OCI-LY3 (cell line): Measurements from ENCODE around the gene CALU.

Experiments
- H2AFZ ChIP-seq: fragments of 200-600, 300-600 bp; shearing (Covaris generic); 2 replicates; pipeline ENCODE4 v1.6.0; 2014; ENCODE audit warnings: antibody characterized with exemption, low read depth, low read length
- H3K27ac ChIP-seq: fragments of 200-600, 300-600 bp; sonication (generic); 2 replicates; pipeline ENCODE4 v1.5.1; 2014; ENCODE audit warnings: mild to moderate bottlenecking, low read length, moderate library complexity, mixed read lengths
- H3K27me3 ChIP-seq: fragments of 200-600, 300-600 bp; sonication (generic); 2 replicates; pipeline ENCODE4 v1.6.1; 2014; ENCODE audit warnings: low read depth, low read length, mixed read lengths
- H3K36me3 ChIP-seq: fragments of 200-600, 300-600 bp; sonication (generic); replicated peaks from 2 replicates; pipeline ENCODE3; 2014; ENCODE audit warnings: low read depth, low read length, mixed read lengths
- H3K4me1 ChIP-seq: fragments of 300-600, 200-600 bp; sonication (generic); 2 replicates; pipeline ENCODE4 v1.6.1; 2014; ENCODE audit warnings: low read length, mixed read lengths
- H3K4me2 ChIP-seq: fragments of 200-600, 300-600 bp; sonication (generic); 2 replicates; pipeline ENCODE4 v1.6.1; 2014; ENCODE audit warnings: low read length, mixed read lengths
- H3K4me3 ChIP-seq: fragments of 300-600, 200-600 bp; sonication (generic); 2 replicates; pipeline ENCODE4 v1.5.1; 2014; ENCODE audit warnings: antibody characterized with exemption, mild to moderate bottlenecking, low read length, moderate library complexity
- H3K79me2 ChIP-seq: fragments of 300-600, 200-600 bp; shearing (Covaris generic); 2 replicates; pipeline ENCODE4 v1.6.1; 2014; ENCODE audit warnings: mild to moderate bottlenecking, low read length, mixed read lengths
- H3K9ac ChIP-seq: fragments of 300-600, 200-600 bp; shearing (Covaris generic); 2 replicates; pipeline ENCODE4 v1.6.0; 2014; ENCODE audit warnings: mild to moderate bottlenecking, low read length, moderate library complexity
- H3K9me3 ChIP-seq: fragments of 200-600, 300-600 bp; shearing (Covaris generic); 2 replicates; pipeline ENCODE4 v1.6.1; 2014; ENCODE audit warnings: low read length, mixed read lengths; ENCODE audit not compliant: insufficient read depth
- H4K20me1 ChIP-seq: fragments of 200-600, 300-600 bp; sonication (generic); 2 replicates; pipeline ENCODE4 v1.6.1; 2016; ENCODE audit warnings: low read length, mixed read lengths; ENCODE audit not compliant: insufficient read depth
- CTCF ChIP-seq: fragments of 200-600, 300-600 bp; sonication (generic); IDR thresholded peaks from 2 replicates; pipeline ENCODE4 v1.5.1; 2014; ENCODE audit warnings: antibody characterized with exemption, low read length, low read depth
- EZH2phosphoT487 ChIP-seq: fragments of 200-600 bp; shearing (Covaris generic); IDR thresholded peaks from 2 replicates; pipeline ENCODE4 v1.6.1; 2018; ENCODE audit warnings: antibody characterized with exemption, mixed run types, low read depth

CALU gene

DNA sequence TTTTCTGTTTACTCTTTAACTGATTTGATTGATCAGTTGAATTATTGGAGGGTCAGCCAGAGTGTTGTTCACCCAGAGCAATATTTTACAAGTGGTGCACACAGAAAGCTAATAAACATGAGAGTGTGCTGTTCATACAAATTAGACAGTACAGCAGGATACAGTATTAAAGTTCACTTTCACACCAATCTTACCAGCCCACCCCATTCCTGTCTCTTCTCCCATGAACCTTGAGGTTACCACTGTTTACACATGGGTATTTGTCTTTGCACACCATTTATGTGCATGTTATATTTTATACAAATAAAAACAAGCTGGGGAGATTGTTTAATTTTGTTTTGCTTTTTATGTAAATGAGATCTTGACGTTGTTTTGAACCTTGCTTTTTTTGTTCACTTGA is 6.5 kb downstream of the CALU start:
- Histone ChIP-seq H3K4me2 (no peak overlapping the region), H3K27me3 (no peaks in the 10 kb centered on the region), H4K20me1 (peaks cover 80% of the 10 kb centered on the region), H3K4me3 (no peak overlapping the region), H3K36me3 (peaks cover 53% of the 10 kb centered on the region), H3K9me3 (no peaks in the 10 kb centered on the region), H3K27ac (no peak overlapping the region), H3K4me1 (peaks cover 8% of the 10 kb centered on the region), H3K79me2 (peaks cover 90% of the 10 kb centered on the region), H2AFZ (no peak overlapping the region), H3K9ac (no peak overlapping the region)
- TF ChIP-seq EZH2phosphoT487 (no peak), CTCF (no peak)

DNA sequence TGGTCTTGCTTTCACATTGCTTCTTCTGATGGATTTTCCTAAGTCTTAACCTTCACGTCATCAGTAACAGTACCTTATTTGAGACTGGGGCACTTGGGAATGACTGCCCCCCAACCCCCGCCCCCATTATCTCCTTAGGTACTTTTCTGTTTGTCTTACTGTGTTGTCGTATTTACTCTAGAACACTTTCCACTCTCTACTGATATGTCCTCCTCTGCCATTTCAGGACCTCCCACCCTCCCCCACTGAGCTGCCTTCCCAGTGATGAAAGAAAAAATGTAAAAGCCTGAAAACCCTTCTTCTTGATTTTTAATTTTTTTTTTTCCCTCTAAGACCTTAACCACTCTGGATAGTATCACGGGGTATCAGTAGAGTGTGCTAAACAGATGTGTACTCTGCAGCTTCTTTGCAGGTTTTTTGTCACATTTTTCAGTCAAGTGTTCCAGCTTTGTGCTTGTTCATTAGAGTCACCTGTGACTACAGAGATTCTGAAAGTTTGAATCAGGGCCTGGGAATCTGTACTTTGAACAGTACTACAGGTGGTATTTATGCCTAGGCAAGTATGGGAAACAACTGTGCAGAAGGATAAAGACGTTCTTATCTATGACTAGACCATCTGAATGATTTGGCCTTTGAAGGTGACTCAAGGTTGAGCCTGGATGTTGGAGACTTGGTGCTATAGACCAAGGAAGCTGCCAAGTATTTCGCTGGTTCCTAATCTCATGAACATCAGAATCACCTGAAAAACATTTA is 8.3 kb downstream of the CALU start:
- H4K20me1 ChIP-seq, result peaks cover 62% of the 10 kb centered on the region
- H3K9ac ChIP-seq, result no peak overlapping the region
- no peak overlapping the region for H3K27ac ChIP-seq
- no peak overlapping the region for H2AFZ ChIP-seq
- no peaks in the 10 kb centered on the region for H3K4me1 ChIP-seq
- H3K36me3 ChIP-seq, result peaks cover 42% of the 10 kb centered on the region
- H3K27me3 ChIP-seq, result no peaks in the 10 kb centered on the region
- no peak overlapping the region for H3K4me3 ChIP-seq
- H3K9me3 ChIP-seq, result no peaks in the 10 kb centered on the region
- TF ChIP-seq CTCF (no peak), EZH2phosphoT487 (no peak)
- H3K4me2 ChIP-seq, result no peak overlapping the region
- H3K79me2 ChIP-seq, result peaks cover 76% of the 10 kb centered on the region

GRCh38 chr7:128752251-128752650 is 13.1 kb downstream of the CALU start:
- Histone ChIP-seq H2AFZ (no peak overlapping the region), H3K79me2 (peaks cover 50% of the 10 kb centered on the region), H4K20me1 (peaks cover 30% of the 10 kb centered on the region), H3K9me3 (no peaks in the 10 kb centered on the region), H3K4me2 (no peak overlapping the region), H3K4me3 (no peak overlapping the region), H3K27me3 (no peaks in the 10 kb centered on the region), H3K36me3 (peaks cover 59% of the 10 kb centered on the region), H3K4me1 (no peaks in the 10 kb centered on the region), H3K9ac (no peak overlapping the region), H3K27ac (no peak overlapping the region)
- TF ChIP-seq EZH2phosphoT487, result no peak
- TF ChIP-seq CTCF, result no peak

GRCh38 chr7:128755075-128755818 is 16.1 kb downstream of the CALU start:
- H3K79me2 ChIP-seq, result peaks cover 26% of the 10 kb centered on the region
- H3K4me2 ChIP-seq, result no peak overlapping the region

More at GRCh38 chr7:128755075-128755818, 16.1 kb downstream of the CALU start:
- H3K27me3 ChIP-seq, result no peaks in the 10 kb centered on the region
- peaks cover 14% of the 10 kb centered on the region for H4K20me1 ChIP-seq
- H3K9ac ChIP-seq, result no peak overlapping the region
- H3K9me3 ChIP-seq, result no peaks in the 10 kb centered on the region
- H3K4me3 ChIP-seq, result no peak overlapping the region
- TF ChIP-seq CTCF (no peak), EZH2phosphoT487 (no peak)
- no peak overlapping the region for H3K27ac ChIP-seq
- peaks cover 58% of the 10 kb centered on the region for H3K36me3 ChIP-seq
- no peak overlapping the region for H2AFZ ChIP-seq
- no peaks in the 10 kb centered on the region for H3K4me1 ChIP-seq
